ENCODE measurements around the gene LAMB4.

The LAMB4 gene

DNA sequence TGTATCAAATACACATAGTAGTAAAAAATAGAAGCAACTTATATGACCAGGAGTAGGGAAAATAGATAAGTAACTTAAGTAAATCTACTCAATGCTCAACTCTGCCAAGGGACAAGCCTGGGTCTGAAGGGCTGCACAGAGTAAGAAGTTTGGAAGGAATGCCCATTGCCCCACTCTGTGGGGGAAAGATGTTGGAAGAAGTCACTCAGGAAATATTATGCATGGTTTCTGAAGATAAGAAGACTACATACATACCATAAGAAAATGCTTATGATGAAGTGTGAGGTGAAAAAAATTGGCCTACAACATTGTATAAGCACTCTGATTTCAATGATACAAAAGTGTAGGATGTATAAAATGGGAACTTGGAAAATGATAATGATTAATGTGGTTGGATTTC lies 54.0 kb downstream of the LAMB4 start:
- no peak overlapping the region for H3K4me3 ChIP-seq (ENCODE audit: low read depth, low read length)
- no peak for DNase-seq (ENCODE audit: low read depth)
- TF ChIP-seq, protein P1, sequence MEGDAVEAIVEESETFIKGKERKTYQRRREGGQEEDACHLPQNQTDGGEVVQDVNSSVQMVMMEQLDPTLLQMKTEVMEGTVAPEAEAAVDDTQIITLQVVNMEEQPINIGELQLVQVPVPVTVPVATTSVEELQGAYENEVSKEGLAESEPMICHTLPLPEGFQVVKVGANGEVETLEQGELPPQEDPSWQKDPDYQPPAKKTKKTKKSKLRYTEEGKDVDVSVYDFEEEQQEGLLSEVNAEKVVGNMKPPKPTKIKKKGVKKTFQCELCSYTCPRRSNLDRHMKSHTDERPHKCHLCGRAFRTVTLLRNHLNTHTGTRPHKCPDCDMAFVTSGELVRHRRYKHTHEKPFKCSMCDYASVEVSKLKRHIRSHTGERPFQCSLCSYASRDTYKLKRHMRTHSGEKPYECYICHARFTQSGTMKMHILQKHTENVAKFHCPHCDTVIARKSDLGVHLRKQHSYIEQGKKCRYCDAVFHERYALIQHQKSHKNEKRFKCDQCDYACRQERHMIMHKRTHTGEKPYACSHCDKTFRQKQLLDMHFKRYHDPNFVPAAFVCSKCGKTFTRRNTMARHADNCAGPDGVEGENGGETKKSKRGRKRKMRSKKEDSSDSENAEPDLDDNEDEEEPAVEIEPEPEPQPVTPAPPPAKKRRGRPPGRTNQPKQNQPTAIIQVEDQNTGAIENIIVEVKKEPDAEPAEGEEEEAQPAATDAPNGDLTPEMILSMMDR (conservative IDR thresholded peaks at IDR 0.05; ENCODE audit: low read depth, low read length): no peak

- no peak overlapping the region for H3K4me3 ChIP-seq (ENCODE audit: low read depth, low read length)
- TF ChIP-seq, protein P1 (conservative IDR thresholded peaks at IDR 0.05; ENCODE audit: low read depth, low read length): no peak
- no peak for DNase-seq (ENCODE audit: low read depth)
These were observed 56.7 kb downstream of the LAMB4 start for GRCh38 chr7:108073305-108074070.

- no peak for DNase-seq (ENCODE audit: low read depth)
- TF ChIP-seq, protein P1 (conservative IDR thresholded peaks at IDR 0.05; ENCODE audit: low read depth, low read length): no peak
- no peak overlapping the region for H3K4me3 ChIP-seq (ENCODE audit: low read depth, low read length)
These were observed 57.4 kb downstream of the LAMB4 start for GRCh38 chr7:108072739-108073138.

DNA sequence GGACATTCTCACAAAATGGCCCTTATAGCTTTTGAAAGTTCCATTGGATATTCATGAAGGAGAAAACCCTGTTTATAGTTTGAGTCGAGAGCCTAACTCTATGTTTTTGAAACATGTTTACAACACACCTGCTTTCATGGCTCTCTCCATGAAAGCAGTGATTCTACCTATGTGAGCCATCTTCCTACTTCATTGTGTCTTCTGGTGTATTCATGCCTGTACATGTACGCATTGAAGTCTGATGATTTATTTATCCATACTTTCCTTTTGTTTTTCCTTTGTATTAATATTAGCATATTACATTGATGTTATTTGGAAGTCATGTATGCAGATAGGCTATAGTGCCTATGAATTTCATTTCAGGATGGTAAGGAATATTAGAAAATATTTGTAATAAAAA lies 58.0 kb downstream of the LAMB4 start:
- TF ChIP-seq, protein P1 (conservative IDR thresholded peaks at IDR 0.05; ENCODE audit: low read depth, low read length): no peak

DNA sequence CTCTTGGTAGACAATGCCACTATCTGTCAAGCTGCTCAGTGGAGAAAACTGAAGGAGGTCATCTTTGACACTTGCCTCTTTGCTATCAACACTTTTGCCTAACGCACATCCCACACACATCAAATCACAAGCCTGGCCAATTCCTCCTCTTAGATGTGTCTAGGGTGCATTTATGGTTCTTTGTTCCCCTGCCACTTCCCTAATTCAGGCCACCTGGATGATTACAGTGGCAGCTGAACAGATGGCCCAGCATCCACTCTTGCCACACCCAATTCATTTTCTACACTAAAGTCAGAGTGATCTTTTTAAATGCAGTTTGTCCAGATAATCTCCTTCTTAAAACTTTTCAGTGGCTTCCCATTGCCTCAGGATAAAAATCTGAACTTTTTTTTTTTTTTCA lies 58.6 kb downstream of the LAMB4 start:
- H3K4me3 ChIP-seq (ENCODE audit: low read depth, low read length): no peak overlapping the region
- TF ChIP-seq, protein P1 (conservative IDR thresholded peaks at IDR 0.05; ENCODE audit: low read depth, low read length): no peak
- no peak for DNase-seq (ENCODE audit: low read depth)

More for the DNA sequence above, 58.0 kb downstream of the LAMB4 start:
- no peak overlapping the region for H3K4me3 ChIP-seq (ENCODE audit: low read depth, low read length)
- DNase-seq (ENCODE audit: low read depth): no peak

- no peak overlapping the region for H3K4me3 ChIP-seq (ENCODE audit: low read depth, low read length)
- TF ChIP-seq, protein P1 (conservative IDR thresholded peaks at IDR 0.05; ENCODE audit: low read depth, low read length): no peak
- DNase-seq (ENCODE audit: low read depth): no peak
These were observed 60.5 kb downstream of the LAMB4 start for GRCh38 chr7:108069646-108070045.

DNA sequence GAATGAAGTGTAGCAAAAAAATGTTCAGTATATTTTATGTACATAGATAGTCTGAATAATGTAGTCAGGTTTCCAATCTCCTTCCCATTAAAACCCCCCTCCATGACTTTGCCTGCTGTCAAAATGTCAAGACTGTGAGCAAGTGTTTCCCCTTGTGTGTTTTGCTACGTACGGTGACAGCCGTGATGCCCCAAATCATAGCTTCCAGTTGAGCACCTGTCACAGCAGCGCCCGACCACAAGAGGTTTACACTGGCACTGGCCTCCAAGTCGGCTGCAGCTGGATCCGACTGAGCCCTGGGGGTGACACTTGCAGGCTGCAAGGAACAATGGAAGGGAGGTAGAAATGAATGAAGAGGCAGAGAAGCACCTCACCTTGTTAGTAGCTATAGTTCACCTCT lies 62.3 kb downstream of the LAMB4 start:
- no peak overlapping the region for H3K4me3 ChIP-seq (ENCODE audit: low read depth, low read length)
- TF ChIP-seq, protein P1 (conservative IDR thresholded peaks at IDR 0.05; ENCODE audit: low read depth, low read length): no peak
- DNase-seq (ENCODE audit: low read depth): no peak

Measured in choroid plexus epithelial cell (primary cell).